ENCODE results near the gene PGGT1B.

Gene PGGT1B

GRCh38 chr5:115191474-115192031 lies 71.1 kb downstream of the PGGT1B start:
- Histone ChIP-seq H3K9me3 (ENCODE audit: control insufficient read depth in 5 of 5, low read length in 5 of 5) (no peaks in the 10 kb centered on the region), H3K27me3 (ENCODE audit: control insufficient read depth in 5 of 5, insufficient read depth in 4 of 5, low read length in 5 of 5) (peaks cover 0 to 2% (median 0%) of the 10 kb centered on the region in 5 donors), H3K4me3 (ENCODE audit: low read depth in 1 of 5, low read length in 5 of 5) (no peak overlapping the region), H3K27ac (ENCODE audit: low read depth, low read length) (no peak overlapping the region), H3K4me1 (ENCODE audit: control insufficient read depth in 5 of 5, insufficient read depth in 5 of 5, low read length in 5 of 5) (peaks cover 0 to 9% (median 5%) of the 10 kb centered on the region in 5 donors), H3K36me3 (ENCODE audit: control insufficient read depth in 5 of 5, insufficient read depth in 5 of 5, low read length in 5 of 5) (no peaks in the 10 kb centered on the region), H3K9ac (ENCODE audit: low read length in 5 of 5) (no peak overlapping the region)

- peaks cover 0 to 9% (median 5%) of the 10 kb centered on the region in 5 donors for H3K4me1 ChIP-seq (ENCODE audit: control insufficient read depth in 5 of 5, insufficient read depth in 5 of 5, low read length in 5 of 5)
- H3K9me3 ChIP-seq (ENCODE audit: control insufficient read depth in 5 of 5, low read length in 5 of 5), result no peaks in the 10 kb centered on the region
- H3K36me3 ChIP-seq (ENCODE audit: control insufficient read depth in 5 of 5, insufficient read depth in 5 of 5, low read length in 5 of 5), result no peaks in the 10 kb centered on the region
- H3K27ac ChIP-seq (ENCODE audit: low read depth, low read length), result no peak overlapping the region
- H3K27me3 ChIP-seq (ENCODE audit: control insufficient read depth in 5 of 5, insufficient read depth in 4 of 5, low read length in 5 of 5), result peaks cover 0 to 2% (median 0%) of the 10 kb centered on the region in 5 donors
- H3K4me3 ChIP-seq (ENCODE audit: low read depth in 1 of 5, low read length in 5 of 5), result no peak overlapping the region
- no peak overlapping the region for H3K9ac ChIP-seq (ENCODE audit: low read length in 5 of 5)
Observed at GRCh38 chr5:115190388-115190787, 72.3 kb downstream of the PGGT1B start.

DNA sequence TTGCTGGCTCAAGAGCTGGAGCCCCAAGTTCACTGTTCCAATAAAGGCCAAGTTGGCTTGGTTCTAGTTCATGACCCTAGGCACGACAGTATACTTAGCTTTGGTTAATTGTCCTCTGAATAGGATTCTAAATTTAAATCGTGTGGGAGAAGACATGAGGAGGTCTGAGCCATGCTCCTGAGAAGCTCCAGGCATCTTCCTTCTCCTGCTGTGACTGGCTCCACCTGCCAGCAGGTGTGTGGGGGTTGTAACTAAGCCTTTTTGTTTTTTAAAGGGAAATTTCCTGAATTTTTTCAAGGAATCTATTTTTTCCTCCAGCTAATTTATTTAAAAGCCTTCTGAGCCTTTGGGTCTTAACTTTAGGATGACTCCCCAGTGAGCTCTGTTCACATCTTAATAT lies 72.8 kb downstream of the PGGT1B start:
- Histone ChIP-seq H3K4me3 (ENCODE audit: low read depth in 1 of 5, low read length in 5 of 5) (no peak overlapping the region), H3K27me3 (ENCODE audit: control insufficient read depth in 5 of 5, insufficient read depth in 4 of 5, low read length in 5 of 5) (peaks cover 0 to 3% (median 0%) of the 10 kb centered on the region in 5 donors), H3K9ac (ENCODE audit: low read length in 5 of 5) (no peak overlapping the region), H3K36me3 (ENCODE audit: control insufficient read depth in 5 of 5, insufficient read depth in 5 of 5, low read length in 5 of 5) (no peaks in the 10 kb centered on the region), H3K9me3 (ENCODE audit: control insufficient read depth in 5 of 5, low read length in 5 of 5) (no peaks in the 10 kb centered on the region), H3K27ac (ENCODE audit: low read depth, low read length) (no peak overlapping the region), H3K4me1 (ENCODE audit: control insufficient read depth in 5 of 5, insufficient read depth in 5 of 5, low read length in 5 of 5) (peaks cover 0 to 7% (median 4%) of the 10 kb centered on the region in 5 donors)

GRCh38 chr5:115186794-115187193 lies 75.9 kb downstream of the PGGT1B start:
- Histone ChIP-seq H3K9me3 (ENCODE audit: control insufficient read depth in 5 of 5, low read length in 5 of 5) (no peaks in the 10 kb centered on the region), H3K4me3 (ENCODE audit: low read depth in 1 of 5, low read length in 5 of 5) (no peak overlapping the region), H3K9ac (ENCODE audit: low read length in 5 of 5) (no peak overlapping the region), H3K27me3 (ENCODE audit: control insufficient read depth in 5 of 5, insufficient read depth in 4 of 5, low read length in 5 of 5) (peaks cover 2 to 18% (median 14%) of the 10 kb centered on the region in 5 donors), H3K4me1 (ENCODE audit: control insufficient read depth in 5 of 5, insufficient read depth in 5 of 5, low read length in 5 of 5) (no peaks in the 10 kb centered on the region), H3K36me3 (ENCODE audit: control insufficient read depth in 5 of 5, insufficient read depth in 5 of 5, low read length in 5 of 5) (no peaks in the 10 kb centered on the region), H3K27ac (ENCODE audit: low read depth, low read length) (no peak overlapping the region)

DNA sequence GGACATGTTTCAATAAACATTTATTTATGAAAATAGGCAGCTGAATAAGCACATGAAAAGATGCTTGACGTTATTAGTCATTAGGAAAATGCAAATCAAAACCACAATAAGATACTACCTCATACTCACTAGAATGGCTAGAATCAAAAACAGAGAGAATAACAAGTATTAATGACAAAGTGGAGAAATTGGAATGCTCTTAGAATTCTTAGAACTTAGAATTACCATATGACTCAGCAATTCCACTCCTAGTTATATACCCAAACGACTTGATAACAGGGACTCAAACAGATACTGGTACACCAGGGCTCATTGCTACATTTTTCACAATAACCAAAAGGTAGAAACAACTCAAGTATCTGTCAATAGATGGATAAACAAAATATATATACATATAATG lies 77.9 kb downstream of the PGGT1B start:
- Histone ChIP-seq H3K4me3 (ENCODE audit: low read depth in 1 of 5, low read length in 5 of 5) (no peak overlapping the region), H3K4me1 (ENCODE audit: control insufficient read depth in 5 of 5, insufficient read depth in 5 of 5, low read length in 5 of 5) (peaks cover 0 to 11% (median 9%) of the 10 kb centered on the region in 5 donors), H3K36me3 (ENCODE audit: control insufficient read depth in 5 of 5, insufficient read depth in 5 of 5, low read length in 5 of 5) (no peaks in the 10 kb centered on the region), H3K27ac (ENCODE audit: low read depth, low read length) (no peak overlapping the region), H3K9me3 (ENCODE audit: control insufficient read depth in 5 of 5, low read length in 5 of 5) (no peaks in the 10 kb centered on the region), H3K27me3 (ENCODE audit: control insufficient read depth in 5 of 5, insufficient read depth in 4 of 5, low read length in 5 of 5) (peaks cover 13 to 33% (median 29%) of the 10 kb centered on the region in 5 donors), H3K9ac (ENCODE audit: low read length in 5 of 5) (no peak overlapping the region)

GRCh38 chr5:115181757-115182156 lies 80.9 kb downstream of the PGGT1B start:
- H3K27me3 ChIP-seq (ENCODE audit: control insufficient read depth in 5 of 5, insufficient read depth in 4 of 5, low read length in 5 of 5), result peaks cover 25 to 50% (median 47%) of the 10 kb centered on the region in 5 donors
- H3K9ac ChIP-seq (ENCODE audit: low read length in 5 of 5), result no peak overlapping the region
- H3K4me1 ChIP-seq (ENCODE audit: control insufficient read depth in 5 of 5, insufficient read depth in 5 of 5, low read length in 5 of 5), result peaks cover 3 to 20% (median 18%) of the 10 kb centered on the region in 5 donors
- H3K27ac ChIP-seq (ENCODE audit: low read depth, low read length), result no peak overlapping the region
- H3K9me3 ChIP-seq (ENCODE audit: control insufficient read depth in 5 of 5, low read length in 5 of 5), result no peaks in the 10 kb centered on the region
- H3K36me3 ChIP-seq (ENCODE audit: control insufficient read depth in 5 of 5, insufficient read depth in 5 of 5, low read length in 5 of 5), result no peaks in the 10 kb centered on the region
- no peak overlapping the region for H3K4me3 ChIP-seq (ENCODE audit: low read depth in 1 of 5, low read length in 5 of 5)

- no peak overlapping the region for H3K27ac ChIP-seq (ENCODE audit: low read depth, low read length)
- H3K4me3 ChIP-seq (ENCODE audit: low read depth in 1 of 5, low read length in 5 of 5), result peak overlapping the region; percentile 57 to 68 (median 64)
- H3K9me3 ChIP-seq (ENCODE audit: control insufficient read depth in 5 of 5, low read length in 5 of 5), result no peaks in the 10 kb centered on the region
- peaks cover 3 to 20% (median 18%) of the 10 kb centered on the region in 5 donors for H3K4me1 ChIP-seq (ENCODE audit: control insufficient read depth in 5 of 5, insufficient read depth in 5 of 5, low read length in 5 of 5)
- H3K36me3 ChIP-seq (ENCODE audit: control insufficient read depth in 5 of 5, insufficient read depth in 5 of 5, low read length in 5 of 5), result no peaks in the 10 kb centered on the region
- peak overlapping the region in 2 of 5 donors; percentile 13 to 47 for H3K9ac ChIP-seq (ENCODE audit: low read length in 5 of 5)
- peaks cover 25 to 50% (median 47%) of the 10 kb centered on the region in 5 donors for H3K27me3 ChIP-seq (ENCODE audit: control insufficient read depth in 5 of 5, insufficient read depth in 4 of 5, low read length in 5 of 5)
Observed at GRCh38 chr5:115180165-115180709, 82.4 kb downstream of the PGGT1B start.

DNA sequence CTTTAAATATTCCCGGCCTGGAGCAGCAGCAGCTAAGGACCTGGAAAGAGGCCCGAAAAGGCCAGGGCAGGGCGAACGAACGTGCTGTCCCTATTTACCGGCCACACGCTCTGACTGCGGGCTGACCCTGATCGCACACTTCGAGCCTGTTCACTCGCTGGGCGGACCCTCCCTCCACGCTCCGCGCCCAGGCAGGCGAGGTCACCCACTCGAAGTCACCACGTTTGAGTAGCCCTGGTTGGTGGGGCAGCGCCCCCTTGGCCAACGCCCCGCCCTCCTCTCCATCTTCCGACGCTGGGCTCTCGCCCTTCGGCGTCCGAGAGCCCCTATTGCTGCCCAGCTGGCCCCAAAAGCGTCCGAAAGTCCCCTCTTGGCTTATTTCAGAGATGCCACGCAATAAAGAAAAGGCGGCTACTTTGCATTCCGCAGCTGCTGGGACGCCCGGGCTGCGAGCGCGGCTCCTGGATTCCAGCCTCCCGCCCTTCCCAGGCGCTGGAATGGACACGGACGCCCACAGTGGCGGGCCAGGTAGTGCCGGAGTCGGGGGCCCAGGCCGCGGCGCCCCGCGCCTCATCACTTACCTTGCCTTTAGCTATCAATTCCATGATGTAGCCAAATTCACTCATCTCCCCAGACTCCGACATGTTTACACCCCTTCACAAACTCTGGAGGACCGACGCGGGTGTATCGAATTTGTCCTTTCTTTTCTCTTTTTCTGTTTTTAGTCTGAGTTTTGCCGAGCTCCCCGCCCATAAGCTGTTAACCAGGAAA lies 83.1 kb downstream of the PGGT1B start:
- no peaks in the 10 kb centered on the region for H3K36me3 ChIP-seq (ENCODE audit: control insufficient read depth in 5 of 5, insufficient read depth in 5 of 5, low read length in 5 of 5)
- H3K9me3 ChIP-seq (ENCODE audit: control insufficient read depth in 5 of 5, low read length in 5 of 5), result no peaks in the 10 kb centered on the region
- H3K27ac ChIP-seq (ENCODE audit: low read depth, low read length), result no peak overlapping the region
- peak overlapping the region; percentile 57 to 68 (median 64) for H3K4me3 ChIP-seq (ENCODE audit: low read depth in 1 of 5, low read length in 5 of 5)
- peaks cover 3 to 20% (median 18%) of the 10 kb centered on the region in 5 donors for H3K4me1 ChIP-seq (ENCODE audit: control insufficient read depth in 5 of 5, insufficient read depth in 5 of 5, low read length in 5 of 5)
- H3K9ac ChIP-seq (ENCODE audit: low read length in 5 of 5), result peak overlapping the region in 2 of 5 donors; percentile 13 to 47
- peaks cover 25 to 48% (median 45%) of the 10 kb centered on the region in 5 donors for H3K27me3 ChIP-seq (ENCODE audit: control insufficient read depth in 5 of 5, insufficient read depth in 4 of 5, low read length in 5 of 5)

- Histone ChIP-seq H3K27ac (ENCODE audit: low read depth, low read length) (no peak overlapping the region), H3K9ac (ENCODE audit: low read length in 5 of 5) (no peak overlapping the region), H3K9me3 (ENCODE audit: control insufficient read depth in 5 of 5, low read length in 5 of 5) (no peaks in the 10 kb centered on the region), H3K27me3 (ENCODE audit: control insufficient read depth in 5 of 5, insufficient read depth in 4 of 5, low read length in 5 of 5) (peaks cover 25 to 44% (median 40%) of the 10 kb centered on the region in 5 donors), H3K36me3 (ENCODE audit: control insufficient read depth in 5 of 5, insufficient read depth in 5 of 5, low read length in 5 of 5) (no peaks in the 10 kb centered on the region), H3K4me1 (ENCODE audit: control insufficient read depth in 5 of 5, insufficient read depth in 5 of 5, low read length in 5 of 5) (peaks cover 3 to 20% (median 18%) of the 10 kb centered on the region in 5 donors), H3K4me3 (ENCODE audit: low read depth in 1 of 5, low read length in 5 of 5) (peak overlapping the region in 3 of 5 donors; percentile 57 to 68 (median 66))
Observed at GRCh38 chr5:115179030-115179393, 83.7 kb downstream of the PGGT1B start.
